ENCODE data around the gene TAC4.

Gene TAC4

GRCh38 chr17:49890077-49890821, 42.4 kb upstream of the TAC4 start:
- H3K4me3 ChIP-seq = no peak overlapping the region
- DNase-seq (ENCODE audit: low read depth, low spot score) = no peak
- H3K27ac ChIP-seq = no peak overlapping the region
- H3K36me3 ChIP-seq (ENCODE audit: insufficient read depth, low read length) = no peaks in the 10 kb centered on the region
- TF ChIP-seq POLR2AphosphoS5 (IDR thresholded peaks at IDR 0.05; ENCODE audit: borderline replicate concordance, low read depth, low read length) = no peak
- TF ChIP-seq EZH2 (IDR thresholded peaks at IDR 0.05) = no peak
- no peak for TF ChIP-seq FOXP2 (optimal IDR thresholded peaks at IDR 0.05; ENCODE audit: control extremely low read depth, extremely low read length, insufficient read depth)
- H3K9ac ChIP-seq (ENCODE audit: insufficient read length) = no peak overlapping the region
- H3K9me3 ChIP-seq (ENCODE audit: low read depth, low read length) = no peaks in the 10 kb centered on the region

GRCh38 chr17:49889500-49889899, 41.6 kb upstream of the TAC4 start:
- no peak overlapping the region for H3K4me3 ChIP-seq
- TF ChIP-seq POLR2AphosphoS5 (IDR thresholded peaks at IDR 0.05; ENCODE audit: borderline replicate concordance, low read depth, low read length) = no peak
- no peak for TF ChIP-seq FOXP2 (optimal IDR thresholded peaks at IDR 0.05; ENCODE audit: control extremely low read depth, extremely low read length, insufficient read depth)
- no peak for TF ChIP-seq EZH2 (IDR thresholded peaks at IDR 0.05)
- no peak overlapping the region for H3K9ac ChIP-seq (ENCODE audit: insufficient read length)
- no peak overlapping the region for H3K27ac ChIP-seq
- DNase-seq (ENCODE audit: low read depth, low spot score) = no peak
- H3K9me3 ChIP-seq (ENCODE audit: low read depth, low read length) = no peaks in the 10 kb centered on the region
- H3K36me3 ChIP-seq (ENCODE audit: insufficient read depth, low read length) = no peaks in the 10 kb centered on the region

- Histone ChIP-seq H3K27ac (no peak overlapping the region), H3K9ac (ENCODE audit: insufficient read length) (no peak overlapping the region), H3K36me3 (ENCODE audit: insufficient read depth, low read length) (no peaks in the 10 kb centered on the region), H3K4me3 (no peak overlapping the region), H3K9me3 (ENCODE audit: low read depth, low read length) (no peaks in the 10 kb centered on the region)
- TF ChIP-seq FOXP2 (optimal IDR thresholded peaks at IDR 0.05; ENCODE audit: control extremely low read depth, extremely low read length, insufficient read depth) (no peak), EZH2 (IDR thresholded peaks at IDR 0.05) (no peak), POLR2AphosphoS5 (IDR thresholded peaks at IDR 0.05; ENCODE audit: borderline replicate concordance, low read depth, low read length) (no peak)
- DNase-seq (ENCODE audit: low read depth, low spot score) = no peak
Observed at GRCh38 chr17:49887744-49888360, 40.0 kb upstream of the TAC4 start.

- TF ChIP-seq FOXP2 (optimal IDR thresholded peaks at IDR 0.05; ENCODE audit: control extremely low read depth, extremely low read length, insufficient read depth) = no peak
- no peak for TF ChIP-seq POLR2AphosphoS5 (IDR thresholded peaks at IDR 0.05; ENCODE audit: borderline replicate concordance, low read depth, low read length)
- no peak for TF ChIP-seq EZH2 (IDR thresholded peaks at IDR 0.05)
- Histone ChIP-seq H3K9me3 (ENCODE audit: low read depth, low read length) (no peaks in the 10 kb centered on the region), H3K36me3 (ENCODE audit: insufficient read depth, low read length) (no peaks in the 10 kb centered on the region), H3K4me3 (no peak overlapping the region), H3K9ac (ENCODE audit: insufficient read length) (no peak overlapping the region), H3K27ac (no peak overlapping the region)
- no peak for DNase-seq (ENCODE audit: low read depth, low spot score)
Observed at GRCh38 chr17:49887086-49887743, 39.3 kb upstream of the TAC4 start.

GRCh38 chr17:49886036-49886435, 38.2 kb upstream of the TAC4 start:
- Histone ChIP-seq H3K27ac (no peak overlapping the region), H3K4me3 (no peak overlapping the region), H3K9me3 (ENCODE audit: low read depth, low read length) (no peaks in the 10 kb centered on the region), H3K9ac (ENCODE audit: insufficient read length) (no peak overlapping the region), H3K36me3 (ENCODE audit: insufficient read depth, low read length) (no peaks in the 10 kb centered on the region)
- DNase-seq (ENCODE audit: low read depth, low spot score) = no peak
- TF ChIP-seq POLR2AphosphoS5 (IDR thresholded peaks at IDR 0.05; ENCODE audit: borderline replicate concordance, low read depth, low read length) = no peak
- TF ChIP-seq FOXP2 (optimal IDR thresholded peaks at IDR 0.05; ENCODE audit: control extremely low read depth, extremely low read length, insufficient read depth) = no peak
- TF ChIP-seq EZH2 (IDR thresholded peaks at IDR 0.05) = no peak

GRCh38 chr17:49882434-49882833, 34.6 kb upstream of the TAC4 start:
- no peak for DNase-seq (ENCODE audit: low read depth, low spot score)
- TF ChIP-seq FOXP2 (optimal IDR thresholded peaks at IDR 0.05; ENCODE audit: control extremely low read depth, extremely low read length, insufficient read depth) (no peak), POLR2AphosphoS5 (IDR thresholded peaks at IDR 0.05; ENCODE audit: borderline replicate concordance, low read depth, low read length) (no peak), EZH2 (IDR thresholded peaks at IDR 0.05) (no peak)
- H3K27ac ChIP-seq = no peak overlapping the region

GRCh38 chr17:49881054-49881402, 33.2 kb upstream of the TAC4 start:
- no peak for TF ChIP-seq POLR2AphosphoS5 (IDR thresholded peaks at IDR 0.05; ENCODE audit: borderline replicate concordance, low read depth, low read length)
- no peak for TF ChIP-seq EZH2 (IDR thresholded peaks at IDR 0.05)
- TF ChIP-seq FOXP2 (optimal IDR thresholded peaks at IDR 0.05; ENCODE audit: control extremely low read depth, extremely low read length, insufficient read depth) = no peak
- peak overlapping the region; percentile 70; the same call in 1 of the 2 replicates for H3K4me3 ChIP-seq
- no peaks in the 10 kb centered on the region for H3K9me3 ChIP-seq (ENCODE audit: low read depth, low read length)
- H3K9ac ChIP-seq (ENCODE audit: insufficient read length) = no peak overlapping the region
- DNase-seq (ENCODE audit: low read depth, low spot score) = no peak
- H3K36me3 ChIP-seq (ENCODE audit: insufficient read depth, low read length) = no peaks in the 10 kb centered on the region
- no peak overlapping the region for H3K27ac ChIP-seq

More at GRCh38 chr17:49882434-49882833, 34.6 kb upstream of the TAC4 start:
- no peak overlapping the region for H3K9ac ChIP-seq (ENCODE audit: insufficient read length)
- H3K4me3 ChIP-seq = no peak overlapping the region
- H3K36me3 ChIP-seq (ENCODE audit: insufficient read depth, low read length) = no peaks in the 10 kb centered on the region
- H3K9me3 ChIP-seq (ENCODE audit: low read depth, low read length) = no peaks in the 10 kb centered on the region

GRCh38 chr17:49880291-49881053, 32.6 kb upstream of the TAC4 start:
- no peak for TF ChIP-seq POLR2AphosphoS5 (IDR thresholded peaks at IDR 0.05; ENCODE audit: borderline replicate concordance, low read depth, low read length)
- TF ChIP-seq EZH2 (IDR thresholded peaks at IDR 0.05) = no peak
- no peak for TF ChIP-seq FOXP2 (optimal IDR thresholded peaks at IDR 0.05; ENCODE audit: control extremely low read depth, extremely low read length, insufficient read depth)
- Histone ChIP-seq H3K27ac (no peak overlapping the region), H3K9me3 (ENCODE audit: low read depth, low read length) (no peaks in the 10 kb centered on the region), H3K4me3 (peak overlapping the region; percentile 70), H3K9ac (ENCODE audit: insufficient read length) (no peak overlapping the region), H3K36me3 (ENCODE audit: insufficient read depth, low read length) (no peaks in the 10 kb centered on the region)
- DNase-seq (ENCODE audit: low read depth, low spot score) = no peak
